ENCODE measurements around the gene PRDM16.

Gene PRDM16

DNA sequence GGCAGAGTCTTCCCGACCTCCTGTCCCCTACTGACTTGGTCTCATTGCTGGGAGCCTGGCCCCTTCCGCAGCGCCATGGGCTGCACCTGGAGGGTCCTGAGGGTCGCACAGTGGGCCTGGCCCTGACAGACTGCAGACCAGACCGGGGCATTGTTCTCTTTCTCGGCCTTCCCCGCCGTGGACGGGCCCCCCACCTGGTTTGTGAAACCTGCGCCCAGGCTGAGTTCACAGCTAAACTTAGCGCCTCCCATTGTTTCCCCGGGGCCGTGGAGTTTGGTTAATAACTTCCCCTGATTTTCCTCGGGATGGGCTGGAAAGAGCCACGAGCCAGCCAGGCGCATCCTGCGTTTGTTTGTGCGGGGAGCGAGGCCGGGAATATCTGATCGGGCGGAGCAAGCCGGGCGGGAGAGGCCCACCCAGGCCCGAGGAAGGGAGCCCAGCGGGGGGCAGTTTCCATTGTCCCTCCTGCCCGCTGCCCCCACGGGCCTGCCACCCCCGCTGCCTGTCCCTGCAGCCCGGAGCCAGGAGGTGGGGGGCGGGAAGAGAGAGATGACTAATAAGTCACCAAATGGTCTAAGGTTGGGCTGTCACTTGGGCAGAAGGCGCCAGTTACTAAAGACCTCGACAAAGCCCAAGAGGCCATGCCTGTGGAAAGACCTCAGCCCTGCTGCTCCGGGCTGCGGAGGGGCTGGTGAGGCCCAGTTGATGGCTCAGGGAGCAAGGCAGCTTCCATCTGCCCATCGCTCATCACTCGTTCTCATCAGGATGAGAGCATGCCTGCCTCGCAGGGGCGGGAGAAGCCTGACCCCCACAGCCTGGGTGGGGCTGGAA lies 346.5 kb downstream of the PRDM16 start:
- DNase-seq (ENCODE audit: low spot score), result no peak

DNA sequence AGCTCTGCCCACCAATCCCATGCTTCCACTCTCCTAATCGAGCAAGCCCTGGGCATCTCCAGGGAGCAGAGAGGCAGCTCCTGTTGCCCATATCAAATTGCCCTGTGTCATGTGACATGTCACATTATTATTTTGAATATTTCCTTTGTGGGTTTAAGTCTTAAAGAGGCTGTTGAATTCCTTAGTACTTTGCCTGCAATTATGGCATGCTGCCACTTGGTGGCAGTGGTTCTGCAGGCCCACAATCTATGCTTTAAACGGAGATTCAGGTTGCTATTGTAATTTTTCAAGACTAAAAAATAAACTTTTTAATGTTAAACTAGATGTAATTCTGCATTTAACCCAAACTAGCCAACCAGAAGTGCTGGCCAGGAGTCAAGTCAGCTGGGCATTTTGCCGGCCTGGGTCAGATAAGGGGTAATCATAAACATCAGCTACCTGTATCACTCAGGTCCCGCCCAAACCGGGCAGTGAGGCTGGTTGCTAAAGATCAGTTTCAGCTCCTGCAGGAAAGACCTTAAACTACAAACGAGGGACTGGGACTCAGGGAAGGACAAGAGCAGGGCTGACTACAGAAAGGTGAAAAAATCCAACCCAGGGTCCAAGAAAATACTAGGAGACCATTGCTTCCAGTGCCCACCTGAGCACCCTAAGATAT lies 348.2 kb downstream of the PRDM16 start:
- DNase-seq (ENCODE audit: low spot score), result no peak

DNA sequence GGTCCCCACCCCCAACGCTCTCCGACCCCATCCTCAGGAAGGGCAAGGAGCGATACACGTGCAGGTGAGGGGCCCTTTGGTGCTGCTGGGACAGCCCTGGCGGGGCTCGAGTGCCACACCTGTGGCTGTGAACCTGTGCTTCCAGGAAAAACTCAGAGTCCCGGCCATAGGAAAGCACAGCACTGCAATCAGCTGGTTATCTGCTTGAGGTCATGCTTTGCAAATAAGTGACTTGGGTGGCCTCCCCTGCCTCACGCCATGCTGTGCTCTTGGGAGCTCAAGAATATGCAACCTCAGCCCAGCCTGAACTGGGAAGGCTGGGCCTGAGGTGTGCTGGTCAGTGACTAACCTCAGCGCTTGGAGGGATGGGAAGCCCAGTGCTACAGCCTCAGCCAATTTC lies 348.9 kb downstream of the PRDM16 start:
- no peak for DNase-seq (ENCODE audit: low spot score)

DNA sequence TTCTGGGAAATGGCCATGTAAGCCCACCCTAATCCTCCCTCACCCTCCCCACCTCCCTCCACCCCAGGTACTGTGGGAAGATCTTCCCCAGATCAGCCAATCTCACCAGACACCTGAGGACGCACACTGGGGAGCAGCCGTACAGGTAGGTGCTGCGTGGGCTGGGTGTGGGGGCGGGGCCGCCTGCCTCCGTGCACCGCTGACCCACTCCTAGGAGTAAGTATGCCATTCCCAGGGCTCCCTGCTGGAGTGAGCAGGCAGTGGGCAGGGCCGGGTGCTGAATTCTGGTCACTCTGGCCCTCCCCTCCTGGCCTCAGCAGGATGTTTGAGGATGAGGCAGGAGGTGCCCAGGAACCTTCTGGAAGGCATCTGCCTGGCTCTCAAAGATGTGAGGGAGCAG lies 349.6 kb downstream of the PRDM16 start:
- no peak for DNase-seq (ENCODE audit: low spot score)

DNA sequence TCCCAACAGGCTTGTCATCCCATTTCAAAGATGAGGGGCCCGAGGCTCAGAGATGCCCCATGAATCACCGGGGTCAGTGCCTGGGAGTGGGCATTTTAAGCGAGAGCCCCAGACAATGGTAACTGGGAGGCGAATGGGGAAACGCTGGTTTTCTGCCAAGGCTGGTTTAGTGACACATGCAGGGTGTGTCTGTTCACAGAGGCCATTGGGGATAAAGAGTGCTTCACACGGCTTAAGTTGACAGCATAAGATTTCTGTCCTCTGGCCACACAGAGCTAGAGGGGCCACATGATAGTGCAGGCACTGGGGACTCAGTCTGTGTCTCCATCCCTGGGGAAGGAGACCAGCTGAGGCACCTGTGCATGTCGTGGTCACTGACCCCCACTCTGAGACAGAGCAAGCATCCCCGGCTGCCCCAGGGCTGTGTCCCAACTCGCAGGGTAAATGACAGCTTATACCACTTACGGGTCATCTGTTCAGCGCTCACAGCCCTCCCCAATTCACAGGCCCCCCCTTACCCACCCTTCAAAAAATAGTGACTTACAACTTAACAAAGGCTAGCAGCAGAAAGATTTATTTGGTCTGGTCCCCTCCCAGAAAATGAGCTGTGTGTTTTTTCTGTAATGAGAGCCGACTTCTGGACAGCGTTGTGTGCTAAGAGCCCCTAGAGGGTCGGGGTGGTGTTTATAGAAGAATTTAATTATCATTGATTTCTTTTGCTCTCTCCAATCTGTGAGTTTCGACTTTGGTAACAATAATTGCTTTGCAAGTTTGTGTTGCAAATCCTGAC lies 350.6 kb downstream of the PRDM16 start:
- DNase-seq (ENCODE audit: low spot score), result no peak

DNA sequence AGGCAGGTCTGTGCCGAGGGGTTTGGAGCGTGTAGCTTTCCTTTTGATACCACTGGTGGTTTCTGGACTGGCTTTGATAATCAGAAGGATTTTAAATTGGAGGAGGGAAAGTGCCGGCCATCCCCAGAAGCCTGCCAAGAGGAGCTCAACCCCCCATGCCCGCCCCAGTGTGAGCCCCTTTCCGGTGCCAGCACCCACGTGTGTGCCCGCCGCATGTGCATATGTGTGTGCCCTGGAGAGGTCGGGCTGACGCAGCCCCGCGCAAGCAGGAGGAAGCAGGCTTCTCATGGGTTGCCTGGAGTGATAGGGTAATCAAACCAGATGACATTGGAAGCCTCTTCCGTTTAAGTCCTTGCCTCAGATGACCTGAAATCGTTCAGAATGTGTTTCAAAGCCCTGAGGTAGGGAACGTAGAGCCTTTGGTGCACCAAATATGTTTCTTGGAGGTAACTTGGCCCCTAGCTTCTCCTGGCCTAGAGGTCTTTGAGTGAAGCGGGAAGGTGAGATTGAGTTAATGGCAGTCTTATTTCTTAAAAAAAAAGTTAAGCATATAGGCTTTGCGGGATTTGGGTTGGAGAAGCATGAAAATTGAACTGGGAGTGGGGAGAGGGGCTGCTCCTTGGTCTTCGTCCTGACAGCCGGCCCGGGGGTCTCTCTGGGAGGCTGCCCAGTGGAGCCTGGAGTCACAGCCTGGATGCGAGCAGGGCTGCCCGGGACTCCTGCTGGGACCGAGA lies 351.4 kb downstream of the PRDM16 start:
- no peak for DNase-seq (ENCODE audit: low spot score)

DNA sequence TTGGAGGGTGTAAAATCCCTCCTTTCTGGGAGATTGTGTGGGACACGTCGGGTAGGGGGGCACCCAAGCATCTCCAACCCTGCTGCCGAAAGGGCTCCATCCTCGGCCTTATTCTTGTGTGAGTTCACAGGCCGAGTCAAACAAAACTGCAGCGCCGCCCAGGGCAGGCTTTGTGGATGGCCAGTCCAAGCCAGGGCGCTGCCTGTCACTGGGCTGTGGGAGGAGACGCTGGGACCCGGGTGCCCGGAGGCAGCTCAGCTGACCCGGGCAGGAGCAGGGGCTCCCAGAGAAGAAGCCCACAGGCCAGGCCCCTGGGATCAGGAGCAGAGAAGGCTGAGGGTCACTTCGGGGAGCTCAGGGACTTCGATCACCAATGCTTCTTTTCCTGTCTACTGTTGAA lies 353.6 kb downstream of the PRDM16 start:
- no peak for DNase-seq (ENCODE audit: low spot score)

DNA sequence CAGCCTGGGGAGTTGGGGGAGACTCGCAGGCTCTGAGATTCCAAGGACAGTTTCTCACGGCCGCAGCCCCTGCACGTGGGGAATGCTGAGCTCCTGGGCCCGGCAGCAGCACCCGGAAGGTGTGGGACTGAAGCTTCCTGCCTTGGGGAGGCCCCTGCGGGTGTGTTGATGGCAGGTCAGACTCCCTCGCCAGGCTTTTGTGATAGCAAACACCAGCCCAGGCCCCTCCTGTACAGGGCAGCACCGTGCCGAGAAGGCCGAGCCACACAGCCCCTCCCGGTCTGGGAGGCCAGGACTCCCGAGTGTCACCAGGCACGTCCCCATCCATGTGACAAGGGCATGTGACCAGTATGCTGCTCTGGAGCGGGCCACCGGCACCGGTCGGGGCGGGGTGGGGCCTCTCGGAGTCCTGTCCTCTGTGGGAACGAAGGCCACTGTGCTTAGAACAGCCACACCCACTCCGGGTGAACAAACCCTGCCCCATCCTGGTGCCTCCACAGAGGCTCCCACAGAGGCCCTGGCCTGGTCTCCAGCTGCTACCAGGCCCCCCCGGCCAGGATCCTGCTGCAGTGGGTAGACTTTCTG lies 354.3 kb downstream of the PRDM16 start:
- DNase-seq (ENCODE audit: low spot score), result no peak

DNA sequence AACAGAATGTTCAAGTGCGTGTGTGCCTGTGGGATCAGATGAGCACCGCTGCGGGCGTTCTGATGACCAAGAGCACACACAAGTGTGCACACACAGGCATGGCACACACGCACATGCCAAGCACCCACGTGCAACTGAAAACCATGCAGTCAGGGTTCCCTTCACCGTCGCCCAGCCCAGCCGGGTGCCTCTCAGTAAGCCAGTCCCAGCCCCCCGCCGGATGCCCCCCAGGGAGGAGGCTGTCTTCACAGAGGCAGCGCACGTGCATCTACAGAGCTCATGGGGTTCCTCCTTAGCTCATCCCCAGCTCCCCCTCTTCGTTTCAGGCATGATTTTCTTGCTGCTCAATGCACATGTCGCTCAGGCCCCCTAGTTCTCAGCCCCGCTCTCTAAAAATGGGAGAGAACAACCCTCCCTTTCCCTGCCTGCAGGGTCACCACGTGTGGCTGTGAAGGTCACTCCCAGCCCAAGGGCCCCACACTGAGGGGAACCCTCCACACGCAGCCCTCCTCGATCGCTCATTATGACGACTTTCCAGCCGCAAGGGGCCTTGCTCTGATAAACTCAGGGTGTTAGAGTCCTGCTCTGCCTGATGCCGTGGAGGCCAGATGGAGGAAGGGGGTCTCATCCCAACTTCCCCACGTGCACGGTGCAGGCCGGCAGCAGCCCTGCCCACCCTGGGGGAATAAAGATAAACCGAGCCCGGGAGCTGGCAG lies 355.1 kb downstream of the PRDM16 start:
- DNase-seq (ENCODE audit: low spot score), result no peak

DNA sequence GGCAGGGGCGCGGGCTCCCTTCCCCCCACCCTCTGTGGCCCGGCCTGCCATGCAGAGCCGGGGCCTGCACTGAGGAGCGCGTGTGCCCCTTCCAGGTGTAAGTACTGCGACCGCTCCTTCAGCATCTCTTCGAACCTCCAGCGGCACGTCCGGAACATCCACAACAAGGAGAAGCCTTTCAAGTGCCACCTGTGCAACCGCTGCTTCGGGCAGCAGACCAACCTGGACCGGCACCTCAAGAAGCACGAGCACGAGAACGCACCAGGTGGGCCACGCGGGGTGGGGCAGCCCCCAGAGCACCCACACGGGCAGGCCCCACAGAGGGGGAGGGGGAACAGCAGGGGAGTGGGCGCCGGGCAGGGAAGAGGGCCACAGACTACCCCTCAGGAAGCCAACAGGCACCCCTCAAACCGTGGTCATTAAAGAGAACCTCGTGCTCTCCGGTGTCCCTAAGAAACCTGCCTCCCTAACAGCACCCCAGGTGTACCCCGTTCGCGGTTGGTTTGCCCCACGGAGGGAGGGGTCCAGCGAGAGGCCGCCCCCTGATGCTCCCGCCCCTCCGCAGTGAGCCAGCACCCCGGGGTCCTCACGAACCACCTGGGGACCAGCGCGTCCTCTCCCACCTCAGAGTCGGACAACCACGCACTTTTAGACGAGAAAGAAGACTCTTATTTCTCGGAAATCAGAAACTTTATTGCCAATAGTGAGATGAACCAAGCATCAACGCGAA lies 356.6 kb downstream of the PRDM16 start:
- DNase-seq (ENCODE audit: low spot score), result no peak

DNA sequence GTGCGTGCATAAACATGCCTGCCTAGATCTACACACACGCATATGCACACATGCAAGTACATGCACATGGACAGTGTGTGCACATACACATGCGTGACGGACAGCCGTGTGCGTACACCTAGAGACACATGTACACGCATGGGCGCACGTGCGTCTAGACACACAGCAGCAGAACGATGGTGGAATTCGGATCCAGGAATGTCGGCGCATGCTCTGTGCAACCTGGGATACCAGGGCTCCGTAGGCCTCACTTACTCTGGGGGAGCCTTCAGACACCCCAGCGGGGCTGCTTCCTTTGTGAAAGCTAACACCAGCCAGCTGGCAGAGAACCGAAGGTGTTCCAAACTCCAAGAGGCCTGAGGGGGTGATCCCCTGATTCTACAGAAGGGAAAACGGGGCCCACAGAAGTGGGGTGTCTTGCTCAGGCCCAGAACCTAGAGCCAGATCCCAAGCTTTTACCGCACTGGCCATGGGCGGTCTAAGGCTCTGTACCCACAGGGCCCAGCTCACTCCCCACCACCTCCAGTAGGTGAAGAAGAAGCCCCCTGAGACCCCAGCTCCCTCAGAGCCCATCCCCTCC lies 358.0 kb downstream of the PRDM16 start:
- no peak for DNase-seq (ENCODE audit: low spot score)

DNA sequence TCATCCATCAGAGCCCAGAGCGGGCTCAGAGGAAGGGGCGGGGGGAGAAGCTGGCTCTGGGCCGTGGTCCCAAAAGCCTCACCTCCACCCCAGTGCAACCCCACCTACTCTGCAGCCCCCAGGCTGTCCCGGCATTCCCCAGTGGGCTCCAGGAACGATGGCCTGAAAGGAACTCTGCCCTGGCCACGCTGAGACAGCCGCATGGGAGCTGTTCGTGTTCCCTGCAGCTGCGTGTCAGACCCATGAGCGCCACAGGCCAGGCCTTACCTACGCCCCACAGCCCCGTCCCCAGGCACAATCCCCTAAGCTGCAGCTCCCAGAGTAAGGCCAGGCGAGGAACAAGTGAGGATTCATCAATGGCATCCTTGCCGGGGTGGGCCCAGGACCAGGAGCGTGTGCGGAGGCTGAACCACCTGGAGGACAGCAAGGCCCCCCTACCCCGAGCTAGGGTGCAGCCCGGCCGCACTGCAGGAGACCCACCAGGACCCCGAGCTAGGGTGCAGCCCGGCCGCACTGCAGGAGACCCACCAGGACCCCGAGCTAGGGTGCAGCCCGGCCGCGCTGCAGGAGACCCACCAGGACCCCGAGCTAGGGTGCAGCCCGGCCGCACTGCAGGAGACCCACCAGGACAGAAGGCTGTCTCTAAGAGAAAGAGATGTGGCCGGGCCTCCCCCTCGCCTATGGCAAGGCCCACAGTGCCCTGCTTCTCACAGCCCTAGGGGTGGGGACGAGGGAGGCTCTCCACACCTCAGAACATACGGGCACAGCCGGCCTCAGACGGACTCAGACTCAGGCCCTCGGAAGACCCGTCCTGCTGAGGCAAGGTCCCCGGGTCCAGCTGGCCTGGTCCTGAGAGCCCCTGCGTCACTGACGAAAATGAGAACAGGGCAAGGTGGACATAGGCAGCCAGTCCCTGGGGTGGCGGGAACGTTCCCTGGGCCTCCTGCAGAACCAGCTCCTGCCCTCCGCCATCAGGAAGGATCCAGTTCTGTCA lies 359.0 kb downstream of the PRDM16 start:
- DNase-seq (ENCODE audit: low spot score), result no peak

DNA sequence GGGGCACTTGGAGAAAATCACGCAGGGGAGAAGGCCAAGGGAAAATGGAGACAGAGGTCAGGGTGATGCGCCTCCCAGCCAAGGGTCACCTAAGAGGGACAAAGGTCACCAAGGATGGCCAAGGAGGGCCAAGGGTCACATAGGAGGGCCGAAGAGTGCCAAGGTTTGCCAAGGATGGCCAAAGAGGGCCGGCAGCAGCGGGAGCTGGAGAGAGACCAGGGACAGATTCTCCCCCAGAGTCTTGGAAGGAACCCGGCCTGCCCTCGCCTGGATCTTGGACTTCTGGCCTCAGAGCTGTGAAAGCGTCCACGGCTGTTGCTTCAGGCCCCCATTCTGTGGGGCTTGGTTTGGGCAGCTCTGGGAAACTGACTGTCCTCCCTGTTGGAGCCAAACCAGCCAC lies 359.9 kb downstream of the PRDM16 start:
- no peak for DNase-seq (ENCODE audit: low spot score)

DNA sequence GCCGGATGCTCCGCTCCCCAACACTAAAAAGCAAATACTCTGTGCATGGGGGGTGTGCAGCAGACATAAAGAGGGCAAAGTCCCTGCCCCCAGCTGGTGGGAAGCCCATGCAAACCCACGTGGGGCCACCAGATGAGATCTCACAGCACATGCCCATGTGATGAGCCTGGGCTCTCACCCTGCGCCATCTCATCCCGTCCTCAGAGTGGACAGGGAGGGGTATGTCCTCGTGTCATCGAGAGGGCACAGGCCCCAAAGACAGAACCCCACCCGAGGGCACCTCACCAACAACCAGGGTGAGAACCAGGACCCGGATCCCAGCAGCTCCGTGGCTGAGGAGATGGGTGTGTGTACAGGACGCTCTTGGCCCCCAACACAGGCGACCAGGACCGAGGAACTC lies 360.3 kb downstream of the PRDM16 start:
- DNase-seq (ENCODE audit: low spot score), result no peak

DNA sequence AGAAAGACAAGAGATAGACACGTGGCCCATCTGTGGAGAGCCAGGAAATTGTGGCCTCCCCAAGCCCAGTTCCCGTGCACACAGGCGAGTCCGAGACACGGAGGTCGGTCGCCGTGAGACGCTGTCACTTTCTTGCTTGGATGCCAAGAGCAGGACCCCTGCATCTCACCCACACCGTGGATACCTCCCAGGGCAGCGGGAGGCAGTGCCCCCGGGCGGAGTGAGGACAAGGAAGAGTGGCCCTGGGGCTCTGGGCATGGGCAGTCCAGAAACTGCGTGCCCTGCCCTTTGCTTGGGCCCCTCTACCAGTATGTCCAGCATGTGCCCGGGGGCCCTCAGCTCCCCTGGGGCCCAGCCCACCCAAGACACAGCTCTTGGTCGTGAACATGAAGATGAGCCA lies 360.8 kb downstream of the PRDM16 start:
- no peak for DNase-seq (ENCODE audit: low spot score)

DNA sequence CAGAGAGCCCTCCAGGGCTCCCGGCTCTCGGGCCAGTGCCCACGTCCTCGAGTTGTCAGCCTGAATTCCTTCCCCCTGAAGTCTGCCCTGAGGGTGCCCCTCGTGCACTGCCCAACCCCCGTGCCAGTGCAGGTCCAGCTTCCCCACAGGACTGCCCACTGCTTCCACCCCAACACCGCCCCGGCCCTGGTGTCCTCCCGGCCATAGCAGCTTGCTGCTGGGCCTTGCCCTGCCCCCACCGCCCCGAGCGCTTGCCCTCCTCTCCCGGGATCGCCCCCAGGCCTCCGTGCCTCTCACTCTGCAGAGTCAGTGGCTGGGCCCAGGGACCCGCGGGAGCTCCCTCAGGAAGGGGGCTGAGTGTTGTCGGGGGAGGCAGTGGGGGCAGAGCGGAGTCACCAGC lies 361.4 kb downstream of the PRDM16 start:
- no peak for DNase-seq (ENCODE audit: low spot score)

DNA sequence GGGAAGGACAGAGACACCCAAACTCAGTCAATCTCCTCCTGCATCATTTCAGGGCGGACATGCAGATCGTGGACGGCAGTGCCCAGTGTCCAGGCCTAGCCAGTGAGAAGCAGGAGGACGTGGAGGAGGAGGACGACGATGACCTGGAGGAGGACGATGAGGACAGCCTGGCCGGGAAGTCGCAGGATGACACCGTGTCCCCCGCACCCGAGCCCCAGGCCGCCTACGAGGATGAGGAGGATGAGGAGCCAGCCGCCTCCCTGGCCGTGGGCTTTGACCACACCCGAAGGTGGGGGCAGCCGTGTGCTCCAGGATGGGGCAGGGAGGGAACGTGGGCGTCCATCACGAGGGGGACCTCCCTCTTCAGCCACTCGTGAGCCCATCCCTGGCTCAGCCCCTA lies 361.8 kb downstream of the PRDM16 start:
- DNase-seq (ENCODE audit: low spot score), result no peak

DNA sequence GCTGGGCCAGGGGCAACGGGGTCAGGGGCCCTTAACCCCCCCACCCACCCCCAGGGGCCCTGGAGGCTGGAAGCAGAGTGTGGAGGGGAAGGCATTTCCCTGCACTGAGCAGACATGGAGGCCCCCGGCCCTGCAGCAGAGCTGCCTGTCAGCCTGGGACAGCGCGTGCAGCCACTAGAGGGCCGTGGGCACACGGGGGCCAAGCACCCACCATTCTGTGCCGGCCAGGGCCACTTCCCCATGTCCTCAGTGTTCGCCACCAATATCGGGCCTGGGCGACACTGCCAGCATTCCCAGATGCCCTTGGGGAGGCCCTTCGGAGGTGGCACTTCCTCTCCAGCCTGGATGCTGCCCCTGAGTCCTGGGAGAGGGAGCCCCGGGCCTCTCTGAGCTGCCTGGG lies 362.3 kb downstream of the PRDM16 start:
- no peak for DNase-seq (ENCODE audit: low spot score)

DNA sequence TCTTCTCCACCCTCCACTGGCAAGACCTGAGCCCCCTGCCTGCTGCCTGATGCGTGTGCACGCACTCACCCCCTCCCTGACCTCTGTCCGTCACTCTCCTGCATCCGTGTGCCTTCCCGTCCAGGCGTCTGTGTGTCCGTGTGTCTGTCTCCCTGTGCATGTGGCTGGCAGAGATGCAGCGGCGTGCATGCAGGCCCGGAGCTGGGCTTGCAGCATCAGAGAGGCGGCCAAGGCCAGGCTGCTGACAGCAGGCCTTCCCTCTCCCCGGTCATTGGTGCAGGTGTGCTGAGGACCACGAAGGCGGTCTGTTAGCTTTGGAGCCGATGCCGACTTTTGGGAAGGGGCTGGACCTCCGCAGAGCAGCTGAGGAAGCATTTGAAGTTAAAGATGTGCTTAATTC lies 362.7 kb downstream of the PRDM16 start:
- no peak for DNase-seq (ENCODE audit: low spot score)
